IPS-11a (cell line): ENCODE data around the gene NNMT.

Experiments used
- H3K4me3 ChIP-seq: one replicate; pipeline ENCODE4 v1.5.1; 2013; ENCODE audit warnings: low read depth, low read length, control low read depth

Gene NNMT

DNA sequence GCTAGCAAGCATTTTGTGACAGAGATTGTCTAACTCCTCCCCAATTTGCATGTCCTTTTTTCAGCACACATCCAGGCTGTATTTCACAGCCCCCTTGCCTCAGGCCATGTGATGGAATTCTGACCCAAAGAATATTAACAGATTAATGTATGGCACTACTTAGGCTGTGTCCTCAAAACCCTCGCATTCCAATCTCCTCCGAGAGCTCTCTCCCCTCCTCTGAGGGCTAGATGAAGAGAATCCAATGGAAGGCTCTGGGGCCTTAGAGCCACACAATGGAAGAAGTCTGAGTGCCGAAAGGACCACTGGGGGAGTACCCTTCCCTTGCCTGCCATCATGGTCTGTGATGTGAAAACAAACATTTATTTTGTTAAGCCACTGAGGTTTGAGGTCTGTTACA, 13.7 kb upstream of the NNMT start:
- no peak overlapping the region for H3K4me3 ChIP-seq

DNA sequence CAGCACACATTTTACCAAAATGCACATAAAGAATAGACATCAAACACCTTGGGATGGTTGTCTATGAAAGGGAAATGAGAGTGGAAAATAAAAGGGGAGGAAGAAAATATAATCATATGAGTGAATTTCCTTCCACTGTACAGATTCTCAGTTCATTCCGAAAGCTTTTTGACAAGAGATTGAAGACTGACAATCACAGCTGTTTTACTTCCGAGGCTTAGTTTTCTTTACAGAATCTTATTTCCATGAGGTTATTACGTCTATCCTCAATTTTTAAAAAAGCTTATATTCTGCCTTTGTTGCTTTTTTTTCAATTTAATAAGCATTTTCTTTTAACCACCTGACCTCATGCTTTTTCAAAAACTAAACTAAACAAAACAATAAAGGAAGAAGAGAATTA, 12.8 kb upstream of the NNMT start:
- H3K4me3 ChIP-seq: no peak overlapping the region

DNA sequence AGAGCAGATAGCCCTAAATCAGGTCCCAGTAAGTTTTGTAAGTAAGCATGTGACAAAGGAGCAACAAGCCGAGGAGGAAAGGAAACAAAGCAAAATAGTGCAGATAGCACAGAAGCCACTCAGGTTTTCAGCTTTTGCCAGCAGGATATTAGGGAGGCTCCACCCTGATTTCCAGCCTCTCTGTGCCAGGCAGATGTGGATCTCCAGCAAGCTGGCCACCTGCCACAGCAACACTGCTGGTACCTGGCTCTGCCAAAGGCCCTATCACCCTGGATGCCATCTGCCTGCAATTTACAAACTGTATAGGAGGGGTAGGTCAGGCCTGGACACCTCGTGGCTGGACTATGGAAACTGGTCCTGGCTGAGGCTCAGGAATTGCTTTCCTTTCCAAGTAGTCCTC, 12.2 kb upstream of the NNMT start:
- no peak overlapping the region for H3K4me3 ChIP-seq

DNA sequence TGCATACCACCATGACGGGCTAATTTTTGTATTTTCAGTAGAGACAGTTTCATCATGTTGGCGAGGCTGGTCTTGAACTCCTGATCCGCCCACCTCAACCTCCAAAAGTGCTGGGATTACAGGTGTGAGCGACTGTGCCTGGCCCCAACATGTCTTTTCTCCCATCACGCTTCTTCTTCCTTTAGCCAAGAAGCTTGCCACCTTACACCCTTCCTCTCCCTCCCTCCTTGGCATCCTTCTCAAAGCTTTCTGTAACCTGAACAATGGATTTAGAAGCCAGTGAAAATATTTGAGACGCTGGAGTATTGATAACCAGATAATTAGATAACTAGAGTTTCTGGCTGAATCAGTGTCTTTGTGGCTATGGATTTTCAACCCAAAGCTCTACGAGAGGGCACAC, 11.3 kb upstream of the NNMT start:
- H3K4me3 ChIP-seq: no peak overlapping the region

DNA sequence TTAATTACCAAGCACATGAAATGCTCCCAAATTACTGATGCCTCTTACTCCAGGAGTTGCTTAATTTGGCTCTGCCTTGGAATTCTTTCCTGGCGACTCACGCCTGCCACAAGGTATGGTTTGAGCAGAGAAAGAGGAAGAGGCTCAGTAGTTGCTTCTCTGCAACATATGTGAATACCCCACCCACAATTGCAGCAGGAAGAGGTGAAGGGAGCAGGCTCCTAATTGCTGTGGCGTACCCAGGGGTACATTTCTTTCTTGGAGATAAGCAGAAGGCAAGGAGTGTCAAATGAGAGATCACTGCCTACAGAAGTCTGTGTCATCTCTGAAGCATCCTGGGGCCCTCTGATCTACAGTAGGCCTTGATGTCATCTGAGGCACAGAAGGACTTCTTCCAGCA, 10.6 kb upstream of the NNMT start:
- no peak overlapping the region for H3K4me3 ChIP-seq

DNA sequence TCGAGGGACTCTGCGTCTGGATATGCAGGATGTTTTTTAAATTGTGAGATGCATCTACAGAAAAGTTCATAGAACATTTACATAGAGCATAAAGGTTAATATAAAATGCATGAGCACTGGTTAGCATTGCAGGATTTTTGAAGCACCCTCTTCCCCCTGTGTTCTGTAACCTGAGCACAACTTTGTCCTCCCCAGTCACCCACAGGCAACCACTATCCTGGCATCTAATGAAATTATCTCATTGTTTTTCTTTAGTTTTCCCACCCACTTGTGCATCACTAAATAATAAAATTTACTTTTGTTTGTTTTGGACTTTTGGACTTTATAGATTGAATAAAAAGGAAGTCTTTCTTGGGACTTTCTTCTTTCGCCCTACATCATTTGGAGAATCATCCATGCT, 10.0 kb upstream of the NNMT start:
- H3K4me3 ChIP-seq: no peak overlapping the region

DNA sequence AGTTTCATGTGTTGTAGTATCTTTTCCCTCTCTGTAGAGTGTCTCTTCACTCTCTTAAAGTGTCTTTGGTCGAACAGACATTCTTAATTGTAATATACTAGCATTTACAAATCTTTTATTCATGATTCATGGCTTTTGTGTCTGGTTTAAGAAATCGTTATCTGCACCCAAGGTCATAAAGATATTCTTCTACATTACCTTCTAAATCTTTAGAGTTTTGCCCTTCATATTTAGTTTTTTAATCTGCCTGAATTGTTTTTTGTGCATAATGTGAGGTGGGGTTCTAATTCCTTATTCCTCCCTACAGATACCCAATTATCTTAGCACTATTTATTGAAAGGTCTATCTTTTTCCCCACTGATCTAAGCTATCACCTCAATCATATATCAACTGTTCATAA, 9.0 kb upstream of the NNMT start:
- H3K4me3 ChIP-seq: no peak overlapping the region

DNA sequence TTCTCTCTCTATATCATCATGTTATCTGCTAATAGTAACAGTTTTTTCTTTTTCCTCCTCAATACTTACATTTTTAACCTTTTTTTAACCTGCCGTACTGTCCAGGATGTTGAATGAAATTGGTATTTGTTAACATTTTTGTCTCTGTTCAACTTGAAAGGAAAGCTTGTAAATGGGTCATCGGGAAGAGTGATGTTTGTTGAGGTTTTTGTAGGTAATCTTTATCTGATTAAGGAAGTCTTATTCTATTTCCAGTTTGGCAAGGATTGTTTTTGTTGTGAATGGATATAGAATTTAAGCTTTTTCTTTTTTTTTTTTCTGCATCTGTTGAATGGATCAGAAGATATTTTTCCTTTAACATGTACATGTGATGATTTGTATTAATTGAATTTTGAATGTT, 8.1 kb upstream of the NNMT start:
- H3K4me3 ChIP-seq: no peak overlapping the region

DNA sequence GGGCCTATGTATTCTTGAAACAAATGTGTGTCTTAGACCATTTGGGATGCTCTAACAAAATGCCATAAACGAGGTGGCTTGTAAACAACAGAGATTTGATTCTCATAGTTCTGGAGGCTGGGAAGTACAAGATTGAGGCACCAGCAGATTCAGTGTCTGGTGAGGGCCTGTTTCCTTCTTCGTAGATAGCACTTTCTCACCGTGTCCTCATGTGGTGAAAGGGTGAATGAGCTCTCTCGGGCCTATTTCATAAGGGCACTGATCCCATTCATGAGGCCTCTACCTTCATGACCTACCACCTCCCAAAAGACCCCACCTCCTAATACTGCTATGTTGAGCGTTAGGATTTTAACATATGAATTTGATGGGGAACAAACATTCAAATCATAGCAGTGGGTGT, 6.4 kb upstream of the NNMT start:
- H3K4me3 ChIP-seq: no peak overlapping the region

DNA sequence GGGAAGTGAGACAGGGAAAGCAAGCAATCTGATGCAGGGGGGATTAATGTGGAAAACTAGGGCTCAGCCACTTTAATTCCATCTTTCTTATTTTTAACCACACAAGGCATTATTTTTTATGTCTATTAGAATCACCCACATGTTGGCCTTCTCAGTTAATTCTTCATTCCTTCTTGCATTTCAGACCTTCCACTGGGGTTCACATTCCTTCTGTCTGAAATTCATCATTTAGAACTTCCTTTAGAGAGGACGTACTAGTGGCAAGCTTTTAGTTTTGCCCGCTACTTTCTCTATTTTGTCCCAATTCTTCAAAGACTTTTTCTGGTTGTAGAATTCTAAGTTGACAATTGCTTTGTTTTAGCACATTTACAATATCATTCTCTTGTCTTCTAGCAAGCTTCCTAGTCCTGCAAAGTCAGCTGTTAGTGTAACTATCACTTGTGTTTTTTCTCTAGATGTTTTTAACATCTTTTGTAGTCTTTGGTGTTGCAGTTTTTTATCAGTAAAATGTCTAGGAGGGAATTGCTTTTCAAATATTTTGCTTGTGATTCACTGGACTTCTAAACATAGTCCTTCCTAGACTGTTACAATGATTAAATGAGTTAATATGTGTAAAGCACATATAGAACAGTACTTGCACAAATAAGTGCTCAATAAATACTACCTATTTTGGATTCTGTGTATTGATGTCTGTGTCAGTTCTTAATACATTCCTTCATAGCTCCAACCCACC, 5.5 kb upstream of the NNMT start:
- H3K4me3 ChIP-seq: no peak overlapping the region

DNA sequence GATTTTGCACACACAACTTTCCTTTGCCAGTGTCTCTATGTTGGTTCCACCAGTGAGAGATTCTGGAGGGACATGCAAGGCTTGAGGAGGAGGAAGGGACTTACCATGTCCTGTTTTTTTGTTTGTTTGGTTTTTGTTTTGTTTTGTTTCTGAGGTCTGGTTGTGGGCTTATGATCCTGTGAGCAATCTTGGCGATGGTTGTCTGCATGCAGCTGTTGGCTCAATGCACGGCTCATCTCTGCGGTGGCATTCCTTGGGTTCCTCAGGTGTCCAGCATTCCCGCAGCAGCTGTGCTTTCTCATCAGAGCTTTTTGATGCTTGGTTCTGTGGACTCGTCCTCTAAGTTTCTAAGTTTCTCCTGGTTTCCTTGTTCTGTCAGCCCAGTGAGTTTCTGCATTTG, 4.8 kb upstream of the NNMT start:
- no peak overlapping the region for H3K4me3 ChIP-seq

DNA sequence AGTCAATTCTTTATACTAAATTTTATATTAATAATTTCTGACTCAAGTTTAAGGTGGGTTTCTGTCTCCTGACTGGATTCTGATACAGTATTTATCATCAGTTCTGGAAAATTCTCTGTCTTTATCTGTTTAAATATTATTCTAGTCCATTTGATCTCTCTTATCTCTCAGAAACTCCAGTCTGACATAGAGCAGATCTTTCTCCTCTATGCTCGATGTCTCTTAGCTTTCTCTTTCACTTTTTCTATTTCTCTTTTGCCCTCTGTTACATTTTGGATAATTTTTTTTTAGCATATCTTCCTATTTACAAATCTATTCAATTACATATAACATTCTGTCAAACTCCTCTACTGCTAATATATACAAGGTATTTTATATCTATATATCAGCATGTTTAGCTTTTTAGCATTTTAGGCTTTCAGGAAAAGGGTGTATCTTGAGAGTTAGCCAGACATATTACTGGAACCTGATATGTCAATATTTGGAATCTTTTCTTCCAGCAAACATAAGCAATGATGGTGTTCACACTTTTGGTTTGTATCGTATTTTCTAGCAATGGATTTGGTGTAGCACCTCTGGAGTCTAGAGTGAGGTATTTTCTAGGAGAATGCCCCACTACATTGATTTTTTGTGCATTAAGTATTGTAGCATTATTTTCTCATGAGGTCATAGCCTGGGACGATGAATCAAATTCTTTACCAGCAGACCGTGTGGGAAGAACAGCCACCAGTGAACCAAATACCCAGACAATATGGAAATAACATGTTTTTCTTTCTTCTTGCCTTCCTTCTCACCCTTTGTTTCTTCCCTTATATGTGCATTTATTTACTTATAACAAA, 4.1 kb upstream of the NNMT start:
- H3K4me3 ChIP-seq: no peak overlapping the region

DNA sequence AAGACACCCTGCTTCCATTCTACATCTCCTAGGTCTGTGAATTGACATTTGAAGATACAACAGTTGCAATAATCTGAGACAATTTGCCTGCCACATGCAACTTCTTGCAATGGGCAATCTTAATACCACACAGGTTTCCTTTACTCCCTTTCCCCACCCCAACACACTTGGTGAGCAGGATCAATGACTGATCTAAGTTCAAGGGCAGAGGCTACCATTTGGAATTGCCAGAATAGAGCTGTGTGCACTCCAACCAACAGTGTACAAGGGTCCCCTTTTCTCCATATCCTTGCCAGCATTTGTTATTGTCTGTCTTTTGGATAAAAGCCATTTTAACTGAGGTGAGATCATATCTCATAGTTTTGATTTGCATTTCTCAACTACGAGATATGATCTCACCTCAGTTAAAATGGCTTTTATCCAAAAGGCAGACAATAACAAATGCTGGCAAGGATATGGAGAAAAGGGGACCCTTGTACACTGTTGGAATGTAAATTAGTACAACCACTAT, 2.9 kb upstream of the NNMT start:
- H3K4me3 ChIP-seq: no peak overlapping the region

DNA sequence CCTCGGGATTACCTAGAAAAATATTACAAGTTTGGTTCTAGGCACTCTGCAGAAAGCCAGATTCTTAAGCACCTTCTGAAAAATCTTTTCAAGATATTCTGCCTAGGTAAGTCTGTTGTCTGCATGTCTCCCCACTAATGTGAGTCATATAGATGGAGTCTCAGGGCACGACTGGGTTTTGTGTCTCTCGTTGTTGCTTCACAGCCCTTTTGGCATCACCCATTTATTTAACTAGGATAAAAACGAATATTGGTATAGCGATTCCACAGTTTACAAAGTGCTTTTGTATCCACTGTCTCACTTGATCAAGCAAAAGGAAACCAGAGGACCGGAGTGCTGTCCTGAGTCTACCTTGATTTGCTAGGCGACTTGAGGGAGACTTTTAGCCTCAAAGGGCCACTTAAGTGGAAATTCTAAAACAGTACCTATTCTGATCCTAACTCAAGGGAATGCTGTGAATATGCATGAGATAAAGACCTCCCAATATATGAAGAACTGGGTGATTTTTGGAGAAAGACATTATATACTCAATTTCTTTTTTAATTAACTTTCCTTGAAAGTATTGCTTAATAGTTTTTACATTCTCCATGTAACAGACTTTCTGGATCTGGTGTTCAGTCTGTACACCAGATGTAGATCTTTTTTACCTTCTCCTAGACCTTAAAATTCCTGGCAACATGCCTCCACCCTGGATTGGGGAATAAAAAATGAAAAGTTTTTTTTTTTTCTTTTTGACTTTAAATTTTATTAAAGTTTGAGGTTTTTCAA, 590 bp downstream of the NNMT start:
- no peak overlapping the region for H3K4me3 ChIP-seq

DNA sequence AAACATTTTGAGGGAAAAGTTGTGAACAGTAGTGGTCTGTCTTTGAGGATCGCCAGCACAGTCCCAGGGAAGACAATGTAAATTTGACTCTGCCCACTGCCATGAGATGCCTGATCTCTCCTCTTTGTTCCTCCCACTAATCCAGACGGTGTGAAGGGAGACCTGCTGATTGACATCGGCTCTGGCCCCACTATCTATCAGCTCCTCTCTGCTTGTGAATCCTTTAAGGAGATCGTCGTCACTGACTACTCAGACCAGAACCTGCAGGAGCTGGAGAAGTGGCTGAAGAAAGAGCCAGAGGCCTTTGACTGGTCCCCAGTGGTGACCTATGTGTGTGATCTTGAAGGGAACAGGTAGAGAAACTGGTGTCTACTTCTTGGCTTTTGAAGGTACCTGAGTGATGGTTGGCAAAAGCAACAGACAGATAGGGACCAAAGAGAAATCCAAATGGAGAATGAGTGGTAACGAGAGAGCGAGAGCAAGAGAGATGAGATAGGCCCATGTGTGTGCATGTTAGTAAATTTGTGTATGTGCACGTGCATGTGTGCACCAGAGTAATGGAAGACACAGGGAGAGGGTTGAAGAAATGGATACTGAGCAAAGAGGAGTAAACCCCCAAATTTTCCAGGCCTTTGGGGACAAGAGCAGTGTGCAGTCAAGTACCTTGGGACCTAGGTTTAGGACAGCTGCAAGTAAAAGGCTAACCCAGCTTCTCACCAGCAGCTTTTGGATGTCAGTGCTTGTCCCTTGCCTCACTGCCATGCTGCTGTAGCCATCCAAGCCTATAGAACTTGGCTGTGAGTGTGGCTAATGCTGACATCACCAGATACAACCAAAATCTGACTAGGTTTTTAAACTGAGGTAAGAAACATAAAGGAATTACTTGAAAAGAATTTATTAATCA, 1.9 kb downstream of the NNMT start:
- no peak overlapping the region for H3K4me3 ChIP-seq

DNA sequence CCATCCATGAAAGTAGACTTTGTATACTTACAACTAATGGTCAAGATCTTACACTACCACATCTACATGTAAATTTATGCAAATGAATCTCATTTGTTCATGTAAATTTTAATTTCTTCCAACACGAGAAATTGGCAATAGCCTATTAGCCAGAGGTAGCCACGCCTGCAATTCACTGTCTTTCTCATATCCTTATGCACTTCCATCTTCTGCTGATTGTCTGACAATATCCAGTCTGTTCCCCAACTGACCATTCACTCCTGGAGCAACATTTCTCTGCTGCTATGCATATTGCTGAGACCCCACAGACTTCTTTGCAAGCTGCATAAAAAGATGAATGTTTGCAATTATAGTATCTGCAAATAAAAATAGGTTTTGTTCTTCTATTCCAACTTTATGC, 2.5 kb downstream of the NNMT start:
- H3K4me3 ChIP-seq: no peak overlapping the region

DNA sequence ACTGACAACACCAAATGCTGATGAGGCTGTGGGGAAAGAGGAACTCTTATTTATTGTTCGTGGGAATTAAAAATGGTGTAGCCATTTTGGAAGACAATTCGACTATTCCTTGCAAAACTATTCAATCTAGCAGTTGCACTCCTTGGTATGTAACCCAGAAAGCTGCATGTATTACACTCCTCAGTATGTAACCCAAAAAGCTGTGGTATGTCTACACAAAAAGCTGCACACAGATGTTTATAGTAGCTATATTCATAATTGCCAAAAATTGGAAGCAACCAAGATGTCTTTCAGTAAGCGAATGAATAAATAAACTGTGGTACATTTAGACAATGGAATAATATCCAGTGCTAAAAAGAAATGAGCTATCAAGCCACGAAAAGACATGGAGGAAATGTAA, 4.9 kb downstream of the NNMT start:
- no peak overlapping the region for H3K4me3 ChIP-seq

DNA sequence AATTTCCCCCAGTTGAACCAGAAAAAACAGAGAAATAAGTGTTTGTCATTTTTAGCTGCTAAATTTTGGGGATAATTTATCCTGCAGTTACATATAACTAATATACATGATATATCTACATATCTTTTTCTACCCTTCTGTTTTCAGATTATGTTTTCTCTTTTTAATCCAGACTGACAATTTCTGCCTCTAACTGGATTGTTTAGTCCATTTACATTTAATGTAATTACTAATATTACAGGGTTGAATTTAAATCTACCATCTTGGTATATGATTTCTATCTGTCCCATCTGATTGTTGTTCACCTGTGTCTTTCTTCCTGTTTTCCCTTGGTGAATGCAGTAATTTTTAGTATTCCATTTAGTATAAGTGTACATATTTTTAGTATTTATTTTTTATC, 5.7 kb downstream of the NNMT start:
- no peak overlapping the region for H3K4me3 ChIP-seq

DNA sequence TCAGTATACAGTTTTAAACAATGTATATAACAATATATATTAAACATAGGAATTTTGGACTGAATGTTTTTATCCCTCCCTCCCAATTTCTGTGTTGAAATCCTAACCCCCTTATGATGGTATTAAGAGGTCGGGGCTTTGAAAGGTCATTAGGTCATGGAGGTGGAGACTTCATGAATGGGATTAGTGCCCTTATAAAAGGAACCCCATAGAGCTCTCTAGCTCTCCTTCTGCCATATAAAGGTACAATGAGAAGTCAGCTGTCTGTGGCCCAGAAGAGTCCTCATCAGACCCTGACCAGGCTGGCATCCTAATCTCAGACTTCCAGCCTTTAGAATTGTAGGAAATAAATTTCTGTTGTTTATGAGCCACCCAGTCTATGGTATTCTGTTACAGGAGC, 6.5 kb downstream of the NNMT start:
- H3K4me3 ChIP-seq: no peak overlapping the region

DNA sequence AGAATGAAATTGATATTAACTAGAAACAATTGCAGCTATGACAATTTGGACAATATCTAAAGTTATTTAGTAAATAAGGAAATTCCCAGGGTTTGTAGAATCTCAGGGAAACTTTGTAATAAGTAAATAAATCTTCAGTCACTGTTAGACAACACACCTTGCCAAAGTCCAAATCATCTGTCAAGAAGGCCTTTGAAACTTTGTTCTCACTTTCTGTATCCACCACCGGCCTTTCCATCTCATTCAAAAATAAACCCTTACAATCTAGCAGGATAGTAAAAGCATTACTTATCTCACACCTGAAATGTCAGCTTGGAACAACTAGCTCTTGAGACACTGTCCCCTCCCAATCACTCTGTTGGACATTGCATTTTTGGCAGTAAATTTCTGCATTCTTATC, 7.9 kb downstream of the NNMT start:
- no peak overlapping the region for H3K4me3 ChIP-seq

DNA sequence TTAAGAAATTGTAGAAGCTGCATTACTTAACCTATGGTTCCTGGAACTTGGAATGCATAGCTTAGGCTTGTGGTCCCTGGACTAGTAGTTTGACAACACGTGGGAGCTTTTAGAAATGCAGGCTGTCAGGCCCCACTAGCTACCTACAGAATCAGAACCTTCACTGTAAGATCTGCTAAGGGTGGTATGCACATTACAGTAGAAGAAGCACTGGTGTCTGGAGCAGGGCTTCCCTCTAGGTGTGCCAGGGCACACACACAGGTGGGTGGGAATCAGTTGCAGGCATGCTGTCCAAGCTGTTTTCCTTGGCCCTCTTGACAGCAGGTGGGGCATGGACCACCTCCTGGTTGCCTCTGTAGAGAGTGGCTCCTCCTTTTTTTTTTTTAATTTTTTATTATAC, 8.8 kb downstream of the NNMT start:
- no peak overlapping the region for H3K4me3 ChIP-seq
